SU-DHL-6 (cell line): ENCODE results near the gene OBSCN.

Experiments used
- EZH2phosphoT487 ChIP-seq: fragments of 200-600 bp; sonication (generic), shearing (Covaris generic); conservative IDR thresholded peaks from 2 replicates; pipeline ENCODE4 v1.6.1; 2018; ENCODE audit warnings: mild to moderate bottlenecking, antibody characterized with exemption, low read length, moderate library complexity, mixed read lengths
- TF ChIP-seq, protein P1 (sequence below): fragments of 200-600 bp; sonication (generic); IDR thresholded peaks from one replicate; pipeline ENCODE4 v1.5.1; 2017; ENCODE audit warnings: antibody characterized with exemption, mild to moderate bottlenecking, low read length, moderate library complexity; ENCODE audit not compliant: insufficient read depth, poor library complexity, severe bottlenecking

DNA sequence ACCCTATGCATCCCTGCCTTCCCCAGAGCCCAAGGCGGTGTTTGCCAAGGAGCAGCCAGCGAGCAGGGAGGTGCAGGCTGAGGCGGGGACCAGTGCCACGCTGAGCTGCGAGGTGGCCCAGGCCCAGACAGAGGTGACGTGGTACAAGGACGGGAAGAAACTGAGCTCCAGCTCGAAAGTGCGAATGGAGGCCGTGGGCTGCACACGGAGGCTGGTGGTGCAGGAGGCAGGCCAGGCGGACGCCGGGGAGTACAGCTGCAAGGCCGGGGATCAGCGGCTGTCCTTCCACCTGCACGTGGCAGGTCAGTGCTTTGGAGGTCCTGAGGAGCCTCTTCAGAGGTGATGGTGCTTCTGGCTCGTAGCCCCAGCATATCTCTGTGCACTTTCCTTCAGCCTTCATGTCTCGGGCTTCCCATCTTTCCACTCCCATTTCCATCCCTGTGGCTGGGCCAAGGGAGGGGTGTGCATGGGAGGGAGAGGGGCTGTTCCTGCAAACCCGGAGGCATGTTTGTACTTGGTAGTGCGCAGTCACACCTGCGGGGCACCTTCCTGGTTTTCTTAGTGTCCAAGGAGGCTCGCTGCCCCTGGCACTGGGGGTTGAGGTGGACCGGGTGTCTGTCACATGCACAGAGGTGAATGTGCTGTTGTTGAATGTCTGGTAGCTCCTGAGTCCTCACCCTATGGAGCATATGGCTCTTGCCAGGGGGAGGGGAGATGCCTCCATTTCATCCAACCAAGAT lies 56.4 kb downstream of the OBSCN start:
- TF ChIP-seq, protein P1, sequence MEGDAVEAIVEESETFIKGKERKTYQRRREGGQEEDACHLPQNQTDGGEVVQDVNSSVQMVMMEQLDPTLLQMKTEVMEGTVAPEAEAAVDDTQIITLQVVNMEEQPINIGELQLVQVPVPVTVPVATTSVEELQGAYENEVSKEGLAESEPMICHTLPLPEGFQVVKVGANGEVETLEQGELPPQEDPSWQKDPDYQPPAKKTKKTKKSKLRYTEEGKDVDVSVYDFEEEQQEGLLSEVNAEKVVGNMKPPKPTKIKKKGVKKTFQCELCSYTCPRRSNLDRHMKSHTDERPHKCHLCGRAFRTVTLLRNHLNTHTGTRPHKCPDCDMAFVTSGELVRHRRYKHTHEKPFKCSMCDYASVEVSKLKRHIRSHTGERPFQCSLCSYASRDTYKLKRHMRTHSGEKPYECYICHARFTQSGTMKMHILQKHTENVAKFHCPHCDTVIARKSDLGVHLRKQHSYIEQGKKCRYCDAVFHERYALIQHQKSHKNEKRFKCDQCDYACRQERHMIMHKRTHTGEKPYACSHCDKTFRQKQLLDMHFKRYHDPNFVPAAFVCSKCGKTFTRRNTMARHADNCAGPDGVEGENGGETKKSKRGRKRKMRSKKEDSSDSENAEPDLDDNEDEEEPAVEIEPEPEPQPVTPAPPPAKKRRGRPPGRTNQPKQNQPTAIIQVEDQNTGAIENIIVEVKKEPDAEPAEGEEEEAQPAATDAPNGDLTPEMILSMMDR: no peak
- TF ChIP-seq EZH2phosphoT487: no peak
